AG04450 (cell line): Measurements from ENCODE around the gene PCMT1. TPM values are rescaled to one million over a fixed set of nuclear protein-coding genes. Genes with fewer than 3 reads are reported as not detected.
A peak's percentile ranks its signal among the peaks of the same experiment; 100 is the strongest.
"Not testable (repeated sequence)": the region's sequence is repeated elsewhere in the genome, so short reads cannot be mapped to it uniquely, and the experiment has no call there.

Experiments used
- CTCF ChIA-PET: fragments of 300-600, 350-600 bp; formaldehyde crosslinking; extraction: SDS; loops from one replicate; lab custom pipeline; 2022; ENCODE audit warnings: antibody characterized with exemption, inconsistent platforms; lab: Charles Lee
- POLR2A ChIA-PET: fragments of 350-600 bp; formaldehyde crosslinking; extraction: SDS; loops from one replicate; lab custom pipeline; 2021; ENCODE audit warnings: antibody characterized with exemption, inconsistent platforms; lab: Yijun Ruan, JAX
- DNase-seq: peaks from one replicate; pipeline ENCODE4 v3.0.0-alpha.2; 2011; ENCODE audit warnings: low read depth, low spot score
- H3K27ac ChIP-seq: one replicate; pipeline ENCODE4 v1.5.1; 2012; ENCODE audit warnings: low read depth, low read length, control low read depth
- H3K27me3 ChIP-seq: one replicate; pipeline ENCODE4 v1.6.0; 2012; ENCODE audit warnings: low read length; ENCODE audit not compliant: control insufficient read depth, insufficient read depth
- H3K4me3 ChIP-seq: 2 replicates; pipeline ENCODE4 v1.5.1; 2011; ENCODE audit warnings: mild to moderate bottlenecking, low read depth, low read length, control low read depth
- H3K9me3 ChIP-seq: 2 replicates; pipeline ENCODE4 v1.5.1; 2012; ENCODE audit warnings: low read length; ENCODE audit not compliant: control insufficient read depth, insufficient read depth
- polyA plus RNA-seq: library from polyadenylated mRNA; depleted of rRNA; stranded (reverse); fragments of >200 nt; gene quantifications from 2 replicates; pipeline ENCODE4 v1.2.3, GENCODE V29; 2011
- TF ChIP-seq, protein P1 (sequence below): IDR thresholded peaks from 2 replicates; pipeline ENCODE4 v1.5.1; 2011; ENCODE audit warnings: low read depth, low read length, control low read depth, inconsistent platforms

PCMT1 gene
- polyA plus RNA-seq, 1 experiment, result 96.2 TPM

DNA sequence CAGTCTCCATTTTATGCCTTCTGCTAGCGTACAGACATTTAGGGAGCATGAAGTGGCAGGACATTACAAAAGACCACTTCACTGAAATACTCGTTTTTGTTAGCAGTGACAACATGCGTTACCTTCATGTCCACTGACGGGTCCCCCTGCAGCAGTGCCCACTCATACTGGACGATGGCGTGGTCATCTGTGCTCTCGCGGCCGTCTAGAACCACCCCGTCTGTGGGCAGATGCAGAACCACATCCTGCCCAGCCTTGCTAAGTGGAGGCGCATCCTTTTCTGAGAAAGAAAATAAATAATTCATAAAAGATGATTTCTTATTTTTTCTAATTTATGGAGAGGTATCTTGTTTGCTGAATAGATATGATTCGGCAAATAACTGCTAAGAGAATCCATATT is 103.3 kb downstream of the PCMT1 start:
- H3K27me3 ChIP-seq, result no peaks in the 10 kb centered on the region
- ChIA-PET CTCF (interaction anchor here (1.0 to 2.0 kb wide), 2 partner anchors 18 to 83 kb away, joined by 3 to 4 read pairs; no protein-coding TSS in a partner anchor), POLR2A (no interaction called here)
- no peak overlapping the region for H3K4me3 ChIP-seq
- TF ChIP-seq, protein P1, sequence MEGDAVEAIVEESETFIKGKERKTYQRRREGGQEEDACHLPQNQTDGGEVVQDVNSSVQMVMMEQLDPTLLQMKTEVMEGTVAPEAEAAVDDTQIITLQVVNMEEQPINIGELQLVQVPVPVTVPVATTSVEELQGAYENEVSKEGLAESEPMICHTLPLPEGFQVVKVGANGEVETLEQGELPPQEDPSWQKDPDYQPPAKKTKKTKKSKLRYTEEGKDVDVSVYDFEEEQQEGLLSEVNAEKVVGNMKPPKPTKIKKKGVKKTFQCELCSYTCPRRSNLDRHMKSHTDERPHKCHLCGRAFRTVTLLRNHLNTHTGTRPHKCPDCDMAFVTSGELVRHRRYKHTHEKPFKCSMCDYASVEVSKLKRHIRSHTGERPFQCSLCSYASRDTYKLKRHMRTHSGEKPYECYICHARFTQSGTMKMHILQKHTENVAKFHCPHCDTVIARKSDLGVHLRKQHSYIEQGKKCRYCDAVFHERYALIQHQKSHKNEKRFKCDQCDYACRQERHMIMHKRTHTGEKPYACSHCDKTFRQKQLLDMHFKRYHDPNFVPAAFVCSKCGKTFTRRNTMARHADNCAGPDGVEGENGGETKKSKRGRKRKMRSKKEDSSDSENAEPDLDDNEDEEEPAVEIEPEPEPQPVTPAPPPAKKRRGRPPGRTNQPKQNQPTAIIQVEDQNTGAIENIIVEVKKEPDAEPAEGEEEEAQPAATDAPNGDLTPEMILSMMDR, result no peak
- H3K27ac ChIP-seq, result no peak overlapping the region
- no peak for DNase-seq
- no peaks in the 10 kb centered on the region for H3K9me3 ChIP-seq

DNA sequence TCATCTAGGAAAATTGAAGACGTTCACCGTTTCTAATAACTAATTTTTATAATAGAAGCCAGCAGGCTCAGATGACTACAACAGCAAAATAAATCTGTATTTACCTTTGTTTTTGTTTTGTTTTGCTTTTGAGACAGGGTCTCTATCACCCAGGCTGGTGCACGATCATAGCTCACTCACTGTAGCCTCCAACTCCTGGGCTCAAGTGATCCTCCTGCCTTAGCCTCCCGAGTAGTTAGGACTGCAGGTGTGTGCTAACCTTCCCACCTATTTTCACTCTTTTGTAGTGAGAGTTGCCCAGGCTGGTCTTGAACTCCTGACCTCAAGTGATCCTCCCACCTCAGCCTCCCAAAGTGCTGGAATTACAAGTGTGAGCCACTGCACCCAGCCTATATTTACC is 104.5 kb downstream of the PCMT1 start:
- H3K9me3 ChIP-seq, POLR2A ChIA-PET, H3K27me3 ChIP-seq, DNase-seq, H3K4me3 ChIP-seq: not testable (repeated sequence)
- CTCF ChIA-PET, result interaction anchor here (1.3 kb wide), 1 partner anchor 11 kb away, joined by 5 read pairs; no protein-coding TSS in a partner anchor
- peak overlapping the region; percentile 49 for H3K27ac ChIP-seq

DNA sequence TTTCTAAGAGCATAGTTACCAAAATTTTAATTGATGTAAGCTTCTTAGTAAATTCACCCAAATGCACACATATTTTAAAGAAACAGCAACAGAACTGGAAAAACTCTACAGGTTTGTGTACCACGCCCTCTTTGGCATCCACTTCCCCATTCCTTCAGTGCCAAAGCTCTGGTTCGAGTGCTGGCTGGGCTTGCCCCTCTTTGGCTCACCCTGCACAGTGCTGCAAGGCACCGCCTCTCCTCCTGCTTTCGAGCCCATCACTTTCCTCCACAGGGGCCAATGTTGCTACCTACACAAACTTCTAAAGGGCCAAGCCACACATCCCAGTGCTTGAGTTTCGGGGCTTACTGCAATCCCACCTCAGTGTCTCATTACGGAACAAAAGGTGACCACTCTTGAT is 105.0 kb downstream of the PCMT1 start:
- Histone ChIP-seq H3K4me3 (no peak overlapping the region), H3K9me3 (no peaks in the 10 kb centered on the region), H3K27ac (peak overlapping the region; percentile 94), H3K27me3 (no peaks in the 10 kb centered on the region)
- POLR2A ChIA-PET, result interaction anchor here (1.0 kb wide), 1 partner anchor 9 kb away, joined by 3 read pairs; no protein-coding TSS in a partner anchor
- TF ChIP-seq, protein P1, result no peak
- DNase-seq, result no peak
- CTCF ChIA-PET, result interaction anchor here (0.6 to 1.3 kb wide), 2 partner anchors 11 to 23 kb away, joined by 3 to 5 read pairs; no protein-coding TSS in a partner anchor

DNA sequence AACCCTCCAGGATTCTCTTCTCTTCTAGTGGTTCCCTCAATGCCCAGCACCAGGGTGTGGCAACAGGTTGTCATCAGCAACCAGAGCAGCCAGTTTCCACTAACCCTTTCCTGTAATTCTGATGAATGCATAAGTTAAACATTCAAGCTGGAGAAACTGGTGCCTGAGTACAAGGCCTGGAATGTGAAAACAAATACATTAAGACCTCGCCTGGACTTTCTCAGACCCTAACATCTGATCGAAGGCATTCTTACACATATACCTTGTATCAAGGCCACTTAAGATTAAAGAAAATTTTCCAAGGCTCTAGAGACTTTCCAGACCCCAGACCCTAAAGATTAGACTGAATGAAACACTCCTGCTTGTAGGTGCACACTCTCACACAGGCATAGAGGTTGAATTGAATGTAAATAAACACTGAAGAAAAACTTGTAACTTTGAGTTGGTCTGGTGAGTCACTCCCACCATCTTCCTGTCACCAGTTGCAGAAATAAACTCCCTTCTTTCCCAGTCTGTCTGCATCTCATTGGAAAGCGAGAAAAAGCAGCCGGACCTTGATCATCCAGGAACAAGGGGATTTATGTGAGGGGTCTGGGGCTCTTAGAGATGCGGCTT is 105.6 kb downstream of the PCMT1 start:
- H3K9me3 ChIP-seq, result no peaks in the 10 kb centered on the region
- CTCF ChIA-PET, result interaction anchor here (0.6 to 2.6 kb wide), 2 partner anchors 11 to 23 kb away, joined by 3 to 7 read pairs; no protein-coding TSS in a partner anchor
- H3K4me3 ChIP-seq, result peak overlapping the region; percentile 67
- DNase-seq, result peak; percentile 76
- H3K27me3 ChIP-seq, result no peaks in the 10 kb centered on the region
- TF ChIP-seq, protein P1, result no peak
- peak overlapping the region; percentile 94 for H3K27ac ChIP-seq
- POLR2A ChIA-PET, result interaction anchor here (0.6 to 1.0 kb wide), 2 partner anchors 8 kb away, joined by 3 to 4 read pairs; no protein-coding TSS in a partner anchor

DNA sequence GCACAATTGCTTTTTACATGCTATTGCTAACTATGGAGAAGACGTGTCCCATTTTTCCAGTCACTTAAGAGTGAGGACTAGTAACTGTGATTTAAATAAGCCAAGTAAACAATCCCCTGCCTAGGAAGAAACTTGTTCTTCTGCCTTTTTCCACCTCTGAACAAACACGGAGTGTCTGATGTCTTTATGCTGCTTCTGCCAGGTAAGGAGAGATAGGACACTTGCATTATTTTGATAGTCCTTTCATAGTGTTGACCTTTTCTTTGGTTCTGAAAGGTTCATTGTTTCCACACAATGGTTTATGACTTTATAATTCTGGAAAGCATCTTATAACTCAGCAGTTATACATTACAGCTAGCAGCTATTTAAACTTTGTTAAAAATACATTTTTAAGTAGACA is 106.2 kb downstream of the PCMT1 start:
- TF ChIP-seq, protein P1, result no peak
- ChIA-PET POLR2A (interaction anchor here (1.3 kb wide), 1 partner anchor 8 kb away, joined by 5 read pairs; no protein-coding TSS in a partner anchor), CTCF (interaction anchor here (1.0 to 2.6 kb wide), 2 partner anchors 10 to 15 kb away, joined by 3 to 7 read pairs; no protein-coding TSS in a partner anchor)
- no peaks in the 10 kb centered on the region for H3K27me3 ChIP-seq
- H3K4me3 ChIP-seq, result peak overlapping the region; percentile 67
- no peaks in the 10 kb centered on the region for H3K9me3 ChIP-seq
- no peak for DNase-seq
- H3K27ac ChIP-seq, result peak overlapping the region; percentile 94
